Measurements from ENCODE around the gene INHA.

The INHA gene

DNA sequence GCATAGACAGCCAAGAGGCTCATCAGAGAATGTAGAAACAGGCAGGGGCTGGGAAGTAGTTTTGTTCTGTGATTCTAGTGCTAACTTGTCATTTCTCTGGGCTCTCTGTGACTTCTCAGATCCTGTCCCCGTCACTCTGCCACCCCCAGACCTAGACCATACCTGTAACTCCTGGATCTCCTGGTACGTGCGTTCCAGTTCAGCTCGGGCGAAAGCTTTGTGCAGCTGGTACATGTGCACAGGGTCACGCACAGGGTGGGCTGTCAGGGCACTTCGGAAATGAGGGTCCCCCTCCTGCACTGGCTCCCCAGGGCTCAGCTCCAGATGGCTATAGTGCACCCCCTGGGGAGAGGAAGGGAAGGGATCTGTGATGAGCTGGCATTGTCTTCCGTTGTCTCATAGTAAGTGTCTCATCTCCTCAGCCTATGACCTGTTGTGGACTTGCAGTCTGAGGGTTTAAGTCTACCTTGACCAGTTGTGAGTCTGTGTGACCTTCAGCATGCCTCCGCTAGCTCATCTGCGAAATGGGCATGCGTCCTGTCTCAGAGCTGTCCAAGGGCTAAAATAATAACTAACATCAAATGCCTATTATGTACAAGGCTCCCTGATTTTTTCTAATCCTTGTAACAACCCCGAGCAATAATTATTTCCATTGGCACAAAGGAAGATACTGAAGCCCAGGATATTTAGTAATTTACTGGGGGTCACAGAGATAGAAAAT lies 31.2 kb upstream of the INHA start:
- DNase-seq (ENCODE audit: low spot score), result no peak

DNA sequence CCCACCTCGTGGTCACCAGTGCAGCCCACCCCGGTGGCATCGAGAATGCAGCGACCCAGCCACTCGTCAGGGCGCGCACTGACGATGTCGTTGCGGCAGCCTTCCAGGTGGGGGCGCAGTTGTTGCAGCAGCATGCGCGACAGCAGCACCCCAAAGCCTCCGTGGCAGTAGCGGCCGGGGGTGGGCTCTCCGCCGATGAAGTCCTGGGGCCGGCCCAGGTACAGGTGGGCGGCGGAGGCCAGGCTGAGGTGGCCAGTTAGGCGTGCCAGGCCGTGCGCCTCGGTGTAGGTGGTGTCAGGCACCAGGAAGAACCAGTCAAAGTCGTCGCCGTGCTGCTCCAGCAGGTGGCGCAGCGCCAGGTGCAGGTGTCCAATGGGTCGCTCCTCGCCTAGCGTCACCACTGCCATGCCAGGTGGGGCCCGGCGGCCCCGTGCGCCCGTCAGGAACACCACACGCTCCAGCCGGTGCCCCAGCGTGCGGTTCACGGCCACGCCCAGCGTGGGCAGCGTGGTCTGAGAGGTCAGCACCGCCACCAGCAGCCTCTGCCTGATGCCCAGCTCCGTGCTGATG lies 30.4 kb upstream of the INHA start:
- peak; percentile 94 for DNase-seq (ENCODE audit: low spot score)

DNA sequence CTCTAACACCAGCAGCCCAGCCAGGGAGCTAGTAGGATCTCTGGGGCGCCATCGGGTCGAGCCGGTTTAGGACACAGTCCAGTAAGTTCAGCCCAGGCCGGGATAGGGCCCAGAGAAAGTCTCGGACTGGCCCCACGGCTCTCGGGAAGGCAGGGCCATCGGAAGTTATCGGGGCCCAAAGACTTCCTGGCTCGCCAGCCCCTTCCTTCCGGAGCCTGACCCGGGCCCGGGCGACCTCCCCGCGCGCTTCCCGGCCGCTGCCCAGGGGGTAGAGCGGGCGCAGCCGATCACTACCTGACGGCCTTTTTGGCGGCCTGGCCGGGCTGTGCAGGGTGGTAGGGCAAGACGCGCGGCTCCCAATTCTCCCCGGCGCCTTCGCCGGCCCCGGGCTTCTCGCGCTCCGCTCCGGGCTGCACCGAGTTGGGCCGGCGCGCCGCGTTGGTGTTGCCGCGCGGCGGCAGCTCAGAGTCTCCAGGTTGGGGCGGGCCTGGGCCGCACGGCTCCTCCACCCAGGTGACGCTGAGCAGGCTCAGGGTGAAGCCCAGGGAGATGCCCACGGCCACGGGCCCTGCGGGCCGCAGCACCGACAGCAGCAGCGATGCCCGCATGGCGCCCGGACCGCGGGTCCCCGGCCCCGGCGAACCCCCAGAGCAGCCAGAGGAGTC lies 29.0 kb upstream of the INHA start:
- peak; percentile 66 for DNase-seq (ENCODE audit: low spot score)

DNA sequence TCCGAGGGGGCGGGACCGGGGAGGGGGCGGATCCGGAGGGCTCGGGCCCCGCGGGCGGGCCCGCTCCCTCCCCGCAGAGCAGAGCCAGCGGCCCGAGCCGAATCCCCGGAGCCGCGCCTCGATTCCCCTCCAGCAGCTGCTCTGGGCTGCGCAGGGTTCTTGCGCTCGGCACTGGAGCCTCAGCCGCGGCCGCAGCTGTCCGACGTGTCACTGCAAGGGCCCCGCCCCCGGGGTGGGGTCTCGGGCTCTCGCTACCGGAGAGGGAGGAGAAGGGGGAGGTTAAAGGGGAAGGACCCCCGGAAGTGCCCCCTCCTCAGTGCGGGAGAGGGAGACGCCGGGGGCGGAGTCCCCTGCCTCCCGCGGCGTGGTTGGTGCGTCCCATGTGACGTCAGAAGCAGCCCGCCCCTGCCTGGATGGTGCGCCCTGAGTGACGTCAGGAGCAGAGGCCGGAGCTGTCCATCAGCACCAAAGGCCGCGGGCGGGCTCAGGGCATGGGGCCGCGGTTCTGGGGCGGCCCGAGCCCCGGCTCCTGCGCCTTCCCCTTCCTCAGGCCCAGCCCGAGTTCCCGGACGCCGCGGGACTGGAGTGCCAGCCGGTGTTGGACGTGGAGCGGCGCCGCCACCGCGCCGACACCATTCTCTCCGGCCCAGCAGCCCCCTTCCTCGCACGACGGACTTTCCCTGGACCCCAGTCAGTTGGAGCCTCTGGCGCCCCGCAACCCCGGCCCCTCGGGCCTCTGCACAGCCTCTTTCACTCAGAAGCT lies 28.3 kb upstream of the INHA start, which contains the start of the genes CHPF and TMEM198:
Gene CHPF, minus strand, starts transcription at position 214 of the 763 bp plus-strand sequence. CDS start 271 bp downstream, outside the sequence.
Gene TMEM198, plus strand, starts transcription at position 433 of the 763 bp plus-strand sequence. CDS start 700 bp downstream, outside the sequence.
- DNase-seq (ENCODE audit: low spot score), result peak; percentile 99

DNA sequence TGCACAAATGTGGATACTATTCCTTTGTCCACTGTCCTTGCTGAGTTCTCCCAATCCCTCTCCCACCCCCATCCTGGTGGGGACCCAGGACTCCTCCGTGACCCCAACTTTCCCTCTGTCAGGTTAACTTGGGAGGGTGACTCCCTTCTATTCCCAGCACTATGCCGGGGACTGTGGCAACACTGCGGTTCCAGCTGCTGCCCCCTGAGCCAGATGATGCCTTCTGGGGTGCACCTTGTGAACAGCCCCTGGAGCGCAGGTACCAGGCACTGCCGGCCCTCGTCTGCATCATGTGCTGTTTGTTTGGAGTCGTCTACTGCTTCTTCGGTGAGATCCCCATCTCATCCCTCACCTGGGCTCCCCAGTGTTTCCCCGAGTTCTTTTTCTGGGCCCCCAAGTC lies 27.5 kb upstream of the INHA start:
- no peak for DNase-seq (ENCODE audit: low spot score)

DNA sequence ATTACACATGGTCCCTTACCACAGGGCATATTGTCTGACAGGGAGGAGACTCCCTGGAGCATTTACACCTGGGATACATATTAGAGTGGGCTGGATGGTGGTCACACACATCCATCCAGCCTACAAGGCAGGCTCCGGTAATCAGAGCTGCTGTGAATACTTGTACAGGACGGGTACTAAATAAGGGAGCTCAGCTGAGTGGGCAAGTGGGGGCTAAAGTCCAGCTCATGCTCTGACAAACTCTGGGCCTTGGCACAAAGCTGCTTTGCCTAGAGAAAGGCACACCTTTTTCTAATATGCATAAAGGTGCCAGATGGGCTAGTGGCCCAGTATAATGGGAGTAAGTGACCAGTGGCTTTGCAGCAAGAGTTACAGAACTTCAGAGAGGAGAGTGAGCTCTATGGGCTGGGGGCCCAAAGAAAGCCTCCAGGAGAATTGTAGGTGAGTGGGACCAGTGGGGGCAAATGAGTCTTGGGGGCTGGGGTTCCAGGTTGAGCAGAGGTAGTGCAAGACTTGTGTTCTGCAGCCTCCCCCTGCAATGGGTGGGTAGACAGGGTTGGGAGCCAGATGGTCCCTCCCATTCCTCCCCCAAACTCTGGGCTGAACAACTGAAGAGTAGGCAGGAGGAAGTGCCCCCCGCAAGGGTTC lies 26.7 kb upstream of the INHA start:
- no peak for DNase-seq (ENCODE audit: low spot score)

DNA sequence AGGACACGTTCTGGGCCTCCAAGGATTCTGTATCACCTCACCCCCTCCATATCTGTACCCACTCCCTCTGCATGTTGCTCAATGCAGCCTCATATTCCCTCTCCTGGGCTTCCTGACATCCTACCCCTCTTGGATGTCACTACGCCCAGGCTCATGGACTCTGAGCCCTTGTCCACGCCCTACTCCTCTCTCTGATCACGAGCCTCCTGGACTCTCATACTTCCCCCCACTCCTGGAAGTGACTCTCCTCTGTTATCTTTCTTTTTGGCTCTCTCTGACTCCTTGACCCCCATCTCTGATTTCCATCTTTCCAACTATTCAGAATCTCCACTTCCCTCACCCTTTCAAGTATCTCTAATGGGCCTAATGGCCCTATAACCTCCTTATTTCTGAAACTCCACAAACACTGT lies 26.2 kb upstream of the INHA start:
- no peak for DNase-seq (ENCODE audit: low spot score)

DNA sequence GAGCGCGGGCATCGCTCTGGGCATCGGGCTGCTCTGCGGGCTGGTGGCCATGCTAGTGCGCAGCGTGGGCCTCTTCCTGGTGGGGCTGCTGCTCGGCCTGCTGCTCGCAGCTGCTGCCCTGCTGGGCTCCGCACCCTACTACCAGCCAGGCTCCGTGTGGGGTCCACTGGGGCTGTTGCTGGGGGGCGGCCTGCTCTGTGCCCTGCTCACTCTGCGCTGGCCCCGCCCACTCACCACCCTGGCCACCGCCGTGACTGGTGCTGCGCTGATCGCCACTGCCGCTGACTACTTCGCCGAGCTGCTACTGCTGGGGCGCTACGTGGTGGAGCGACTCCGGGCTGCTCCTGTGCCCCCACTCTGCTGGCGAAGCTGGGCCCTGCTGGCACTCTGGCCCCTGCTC lies 24.5 kb upstream of the INHA start:
- DNase-seq (ENCODE audit: low spot score), result no peak

DNA sequence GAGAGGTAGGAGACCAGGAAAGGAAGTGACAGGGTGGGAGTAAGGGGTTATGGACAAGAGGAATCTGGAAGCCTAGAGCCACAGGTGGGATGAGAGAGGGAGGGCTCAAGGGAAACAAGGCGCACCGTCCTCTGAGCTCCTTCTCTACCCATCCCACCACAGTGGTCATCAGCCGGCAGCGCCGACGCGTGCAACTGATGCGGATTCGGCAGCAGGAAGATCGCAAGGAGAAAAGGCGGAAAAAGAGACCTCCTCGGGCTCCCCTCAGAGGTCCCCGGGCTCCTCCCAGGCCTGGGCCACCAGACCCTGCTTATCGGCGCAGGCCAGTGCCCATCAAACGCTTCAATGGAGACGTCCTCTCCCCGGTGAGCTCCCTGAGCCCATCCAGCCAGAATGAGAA lies 23.1 kb upstream of the INHA start:
- no peak for DNase-seq (ENCODE audit: low spot score)

DNA sequence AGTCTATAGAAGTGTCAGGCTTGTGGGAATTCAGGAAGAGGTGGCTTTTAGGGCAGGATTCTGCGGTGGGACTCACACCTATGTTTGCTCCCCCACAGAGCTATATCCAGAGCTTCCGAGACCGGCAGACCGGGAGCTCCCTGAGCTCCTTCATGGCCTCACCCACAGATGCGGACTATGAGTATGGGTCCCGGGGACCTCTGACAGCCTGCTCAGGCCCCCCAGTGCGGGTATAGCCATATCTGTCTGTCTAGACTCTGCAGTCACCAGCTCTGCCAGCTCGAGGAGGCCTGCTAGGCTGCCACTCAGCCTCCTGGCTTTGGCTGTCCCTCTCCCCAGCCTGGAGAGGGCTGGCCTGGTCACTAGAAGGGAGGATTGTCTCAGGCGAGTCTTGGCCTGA lies 22.5 kb upstream of the INHA start:
- DNase-seq (ENCODE audit: low spot score), result no peak

DNA sequence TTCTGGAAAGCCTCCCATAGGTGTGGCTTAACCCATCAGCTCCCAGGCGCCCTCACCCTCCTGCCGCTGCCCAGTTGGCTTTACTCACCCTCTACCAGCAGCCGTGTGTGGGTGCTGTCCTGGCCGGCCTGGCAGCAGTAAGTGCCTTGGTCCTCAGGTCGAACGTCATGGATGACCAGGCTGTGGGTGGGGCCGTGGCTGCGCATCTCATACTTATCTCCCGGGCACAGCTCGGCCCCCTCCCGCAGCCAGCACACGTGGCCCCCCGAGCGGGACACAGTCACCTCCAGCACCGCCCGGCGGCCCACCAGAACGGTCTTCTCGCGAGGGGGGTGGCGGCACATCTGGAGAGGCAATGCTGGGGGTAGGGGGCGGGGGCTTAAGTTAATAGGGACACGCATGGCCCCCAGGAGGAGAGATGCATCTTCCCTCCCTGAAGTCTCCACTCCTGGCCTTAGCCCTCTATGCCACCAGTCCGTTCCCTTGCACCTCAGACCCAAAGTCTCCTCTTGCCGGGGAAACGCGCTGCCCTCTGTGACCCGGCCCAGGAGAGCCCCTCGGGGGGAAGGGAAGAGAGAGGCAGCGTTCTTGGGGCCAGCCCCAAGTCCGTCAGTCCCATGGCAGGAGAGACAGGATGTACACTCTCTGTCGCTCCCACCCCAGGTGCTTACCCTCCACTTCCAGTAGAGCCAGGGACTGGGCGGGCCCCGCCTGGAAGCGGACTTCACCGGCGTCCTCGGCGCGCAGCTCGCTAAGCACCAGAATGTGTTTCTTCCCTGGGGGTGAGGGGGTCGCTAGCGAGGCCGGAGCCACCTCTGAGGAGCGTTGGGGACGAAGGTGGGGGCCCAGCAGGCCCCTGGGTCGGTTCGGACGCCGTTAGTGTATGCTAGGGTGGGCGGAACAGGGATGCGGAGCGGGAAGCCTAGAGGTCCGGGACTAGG lies 20.4 kb upstream of the INHA start:
- peak; percentile 64 for DNase-seq (ENCODE audit: low spot score)

DNA sequence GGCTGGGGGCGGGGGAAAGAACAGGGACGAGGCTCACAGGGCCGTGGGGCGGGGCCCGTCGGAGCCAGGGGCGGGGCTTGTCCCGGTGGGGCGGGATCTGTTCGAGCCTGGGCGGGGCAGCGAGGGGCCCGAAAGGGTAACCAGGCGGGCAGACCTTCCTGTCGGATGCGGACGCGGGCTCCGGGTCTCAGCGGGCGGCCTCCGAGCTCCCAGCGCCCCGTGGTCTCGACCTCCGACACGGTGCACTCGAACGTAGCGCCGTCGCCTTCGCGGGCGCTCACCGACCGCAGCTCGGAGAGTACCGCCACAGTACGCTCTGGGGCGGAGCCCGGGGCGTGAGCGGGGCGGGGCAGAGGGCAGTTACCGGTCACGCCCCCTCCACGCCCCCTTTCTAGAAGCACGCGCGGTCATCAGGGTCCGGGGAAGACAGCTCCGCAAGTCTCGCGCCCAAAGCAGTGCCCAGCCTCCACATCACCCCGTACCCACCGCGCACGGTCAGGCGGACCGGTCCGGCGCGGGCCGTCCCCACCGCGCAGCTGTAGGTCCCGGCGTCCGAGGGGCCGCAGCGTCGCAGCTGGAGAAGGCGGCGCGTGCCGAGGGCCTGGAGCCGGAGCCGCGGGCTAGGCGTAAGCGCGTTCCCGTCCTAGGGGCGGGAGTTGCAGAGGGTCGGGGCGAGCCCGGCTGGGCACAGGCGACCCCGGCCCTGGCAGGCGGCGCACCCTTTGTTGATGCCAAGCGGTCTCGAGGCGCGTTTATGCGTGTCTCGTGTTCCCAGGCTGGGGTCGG lies 19.5 kb upstream of the INHA start:
- peak; percentile 92 for DNase-seq (ENCODE audit: low spot score)

DNA sequence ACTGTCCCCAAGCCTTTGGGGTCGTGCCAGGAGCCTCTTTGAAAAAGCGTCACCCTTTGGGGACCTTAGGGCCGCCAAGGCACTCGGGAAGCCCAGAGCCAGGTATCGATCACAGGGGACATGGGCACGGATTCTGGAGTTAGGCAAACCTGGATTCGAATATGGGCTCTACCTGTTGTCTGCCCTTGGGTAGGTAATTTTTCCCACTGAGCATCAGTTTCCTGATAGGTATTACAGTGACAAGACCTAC lies 19.0 kb upstream of the INHA start:
- DNase-seq (ENCODE audit: low spot score), result no peak

DNA sequence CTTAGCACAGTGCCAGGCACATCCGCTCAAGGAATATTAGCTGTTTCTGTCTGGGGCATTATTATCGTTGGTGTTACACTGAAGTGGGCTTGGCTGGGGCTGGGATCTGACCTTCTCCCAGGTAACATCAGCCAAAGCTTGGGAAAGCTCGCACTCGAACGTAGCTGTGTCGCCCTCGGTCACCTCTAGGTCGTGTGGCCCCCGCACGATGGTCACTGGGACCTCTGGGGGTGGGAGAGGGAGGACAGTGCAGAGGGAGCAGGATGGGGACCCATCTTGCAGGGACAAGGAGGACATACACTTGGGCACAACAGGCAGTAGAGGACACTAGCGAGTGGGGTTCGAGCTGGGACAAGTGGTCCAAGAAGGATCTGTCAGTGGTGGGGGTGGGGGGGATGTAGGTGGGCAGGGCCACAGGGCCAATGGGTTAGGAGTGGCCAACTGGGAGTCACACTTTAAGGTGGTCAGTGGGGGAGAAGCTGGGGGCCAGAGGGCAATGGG lies 18.6 kb upstream of the INHA start:
- DNase-seq (ENCODE audit: low spot score), result no peak

DNA sequence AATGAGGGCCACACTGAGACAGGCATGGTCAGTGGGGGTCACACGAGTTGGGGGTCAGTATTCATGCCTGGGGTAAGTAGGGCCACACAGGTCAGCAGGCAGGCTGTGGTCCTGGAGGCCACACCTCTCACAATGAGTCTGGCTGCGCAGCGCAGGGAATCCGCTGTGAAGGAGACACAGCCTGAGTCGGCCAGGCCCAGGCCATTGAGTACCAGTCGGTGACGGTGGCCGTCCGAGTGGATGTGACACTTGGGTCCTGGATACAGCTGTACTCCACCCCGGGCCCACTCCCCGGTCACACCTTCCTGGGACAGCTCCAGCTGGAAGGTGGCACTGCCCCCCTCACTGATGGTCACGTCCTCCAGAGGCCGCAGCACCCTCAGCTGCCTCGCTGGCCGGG lies 17.8 kb upstream of the INHA start:
- DNase-seq (ENCODE audit: low spot score), result no peak

DNA sequence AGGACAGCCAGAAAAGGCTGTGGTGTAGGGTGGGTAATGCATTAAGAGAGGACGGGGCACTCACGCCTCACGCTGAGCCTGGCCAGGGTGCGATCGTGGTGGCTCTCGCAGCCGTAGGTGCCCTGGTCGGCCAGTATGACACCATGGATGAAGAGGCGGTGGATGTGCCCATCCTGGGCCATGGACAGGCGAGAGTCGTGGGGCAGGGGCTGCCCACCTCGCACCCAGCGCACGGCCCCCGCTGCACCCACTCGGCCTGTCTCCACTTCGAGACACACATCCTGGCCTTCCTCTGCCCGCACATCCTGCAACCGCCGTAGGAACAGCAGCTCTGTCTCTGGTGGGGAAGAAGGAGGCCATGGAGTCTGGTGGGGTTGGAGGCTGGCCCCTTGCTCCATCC lies 16.2 kb upstream of the INHA start:
- no peak for DNase-seq (ENCODE audit: low spot score)

DNA sequence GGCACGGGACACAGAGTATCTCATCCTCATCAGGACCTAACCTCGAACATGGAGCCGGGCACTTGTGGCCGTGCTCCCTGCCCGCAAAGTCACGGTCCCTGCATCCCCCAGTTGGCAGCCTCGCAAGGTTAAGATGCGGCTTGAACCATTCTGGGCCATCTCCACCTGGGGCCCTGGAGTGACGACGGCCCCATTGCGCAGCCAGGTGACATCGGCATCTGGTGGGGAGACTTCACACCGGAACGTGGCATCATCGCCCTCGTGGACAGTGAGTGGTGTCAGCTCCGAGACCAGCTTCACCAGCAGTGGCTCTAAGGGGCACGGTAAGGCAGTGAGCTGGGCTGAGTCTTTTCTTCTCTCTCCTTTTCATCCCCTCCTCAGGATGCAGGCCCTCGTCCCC lies 15.7 kb upstream of the INHA start:
- DNase-seq (ENCODE audit: low spot score), result no peak

DNA sequence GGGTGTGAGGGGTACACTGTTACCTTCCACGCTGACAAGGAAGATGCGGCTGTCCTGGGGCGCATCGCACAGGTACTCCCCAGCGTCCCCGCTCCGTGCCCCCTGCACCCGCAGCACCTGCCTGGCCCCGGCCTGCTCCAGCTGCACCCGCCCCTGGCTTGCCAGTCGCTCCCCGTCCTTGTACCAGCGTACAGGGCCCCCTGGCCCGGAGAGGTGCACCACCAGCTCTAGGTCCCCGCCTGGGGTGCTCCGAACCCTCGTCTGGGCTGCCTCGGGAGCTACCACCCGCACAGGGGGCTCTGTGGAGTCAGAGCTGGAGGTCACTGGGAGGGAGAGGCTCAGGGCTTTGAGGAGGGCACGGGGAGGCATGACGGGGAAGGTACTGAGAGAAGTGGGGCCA lies 14.8 kb upstream of the INHA start:
- DNase-seq (ENCODE audit: low spot score), result no peak

DNA sequence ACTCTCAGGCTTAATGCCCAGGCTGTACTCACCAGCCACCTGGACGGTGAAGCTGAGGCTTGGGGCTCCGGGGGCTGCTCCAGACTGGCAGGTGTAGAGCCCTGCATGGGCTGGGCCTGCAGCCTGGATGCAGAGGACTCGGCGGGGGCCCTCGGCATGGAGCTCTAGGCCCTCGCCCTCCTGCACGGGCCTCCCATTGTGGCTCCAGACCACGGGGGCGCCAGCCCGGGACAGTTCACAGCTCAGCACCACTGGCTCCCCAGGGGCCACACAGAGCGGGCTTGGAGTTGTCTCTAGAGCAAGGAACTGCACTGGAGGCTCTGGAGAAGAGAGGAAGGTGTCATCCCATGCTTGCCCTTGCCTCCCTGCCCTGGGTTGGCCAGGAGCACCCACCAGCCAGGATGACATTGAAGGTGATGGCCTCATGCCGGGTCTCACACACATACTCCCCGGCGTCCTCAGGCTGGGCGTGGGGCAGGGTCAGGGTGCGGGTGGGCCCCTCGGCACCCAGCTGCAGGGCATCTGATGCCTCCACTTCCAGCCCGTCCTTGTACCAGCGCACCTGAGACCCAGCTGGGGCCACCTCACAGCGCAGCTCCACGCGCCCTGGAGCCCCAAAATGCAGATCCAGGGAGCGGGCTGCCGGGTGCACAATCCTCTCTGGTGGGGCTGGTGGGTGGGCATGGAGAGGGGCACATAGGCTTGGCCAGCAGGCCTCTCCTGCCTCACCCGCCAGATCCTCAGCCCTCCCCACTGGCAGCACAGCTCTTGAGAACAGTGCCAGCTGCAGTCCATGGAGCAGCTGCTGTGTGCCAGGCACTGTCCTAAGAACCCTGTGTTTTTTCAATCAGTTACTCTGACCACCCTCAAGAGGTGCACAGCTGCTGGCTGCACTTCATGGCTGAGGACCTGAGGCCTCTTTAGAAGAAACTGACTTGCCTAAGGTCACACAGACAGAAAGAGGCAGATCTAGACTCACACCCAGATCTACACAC lies 14.0 kb upstream of the INHA start:
- DNase-seq (ENCODE audit: low spot score), result no peak
